GM10248 (cell line): Measurements from ENCODE around the gene FMNL2.

Source experiments
- CTCF ChIA-PET: fragments of 300-600 bp; sonication (Branson Sonifier 250); formaldehyde crosslinking; extraction: SDS; loops from one replicate; lab custom pipeline; 2021; ENCODE audit warnings: antibody characterized with exemption; lab: Yijun Ruan, JAX
- POLR2A ChIA-PET: fragments of 350-650 bp; sonication (Branson Sonifier 250); formaldehyde crosslinking; extraction: SDS; loops from one replicate; lab custom pipeline; 2020; ENCODE audit warnings: antibody characterized with exemption; lab: Yijun Ruan, JAX
- DNase-seq: peaks from one replicate; pipeline ENCODE4 v3.0.0; 2012; ENCODE audit errors: extremely low spot score
- CTCF ChIP-seq: IDR thresholded peaks from 2 replicates; pipeline ENCODE4 v1.5.1; 2012; ENCODE audit warnings: mild to moderate bottlenecking, low read depth; ENCODE audit errors: extremely low read depth, missing control alignments, control extremely low read depth

The FMNL2 gene

GRCh38 chr2:152504618-152505017 lies 169.6 kb downstream of the FMNL2 start:
- CTCF ChIA-PET = no interaction called here
- DNase-seq = no peak
- no peak for TF ChIP-seq CTCF
- POLR2A ChIA-PET = no interaction called here

- ChIA-PET CTCF (interaction anchor here (1.1 to 2.2 kb wide), 4 partner anchors 11 to 24 kb away, joined by 3 to 16 read pairs (median 6); no protein-coding TSS in a partner anchor), POLR2A (no interaction called here)
- no peak for TF ChIP-seq CTCF
- peak; percentile 13 for DNase-seq
These were observed 170.5 kb downstream of the FMNL2 start for GRCh38 chr2:152505495-152505906.

- TF ChIP-seq CTCF = no peak
- POLR2A ChIA-PET = interaction anchor here (1.1 kb wide), 1 partner anchor 10 kb away, joined by 3 read pairs; no protein-coding TSS in a partner anchor
- CTCF ChIA-PET = interaction anchor here (0.9 to 2.2 kb wide), 6 partner anchors 10 to 23 kb away, joined by 3 to 16 read pairs (median 3); no protein-coding TSS in a partner anchor
- DNase-seq = no peak
These were observed 171.9 kb downstream of the FMNL2 start for GRCh38 chr2:152506843-152507242.

- ChIA-PET POLR2A (no interaction called here), CTCF (interaction anchor here (1.0 to 2.2 kb wide), 4 partner anchors 10 to 28 kb away, joined by 3 to 16 read pairs (median 4); no protein-coding TSS in a partner anchor)
- no peak for TF ChIP-seq CTCF
- DNase-seq = no peak
These were observed 172.9 kb downstream of the FMNL2 start for GRCh38 chr2:152507907-152508306.

- POLR2A ChIA-PET = no interaction called here
- TF ChIP-seq CTCF = no peak
- no peak for DNase-seq
- CTCF ChIA-PET = interaction anchor here (1.0 to 1.6 kb wide), 2 partner anchors 10 to 27 kb away, joined by 3 to 5 read pairs; no protein-coding TSS in a partner anchor
These were observed 173.5 kb downstream of the FMNL2 start for GRCh38 chr2:152508446-152508845.

GRCh38 chr2:152509772-152510491 lies 175.0 kb downstream of the FMNL2 start:
- CTCF ChIA-PET = interaction anchor here (1.2 to 1.3 kb wide), 2 partner anchors 14 to 60 kb away, joined by 3 to 4 read pairs; no protein-coding TSS in a partner anchor
- no peak for TF ChIP-seq CTCF
- POLR2A ChIA-PET = no interaction called here
- no peak for DNase-seq
